HG03139 (cell line): ENCODE results near the gene ORC4.
A peak's percentile ranks its signal among the peaks of the same experiment; 100 is the strongest.
"Not testable (repeated sequence)": the region's sequence is repeated elsewhere in the genome, so short reads cannot be mapped to it uniquely, and the experiment has no call there.

Source experiments
- ATAC-seq: cut with Tn5 transposase; IDR thresholded peaks from one replicate; pipeline ENCODE4 v1.9.1; 2021; ENCODE audit not compliant: unreplicated experiment

The ORC4 gene

DNA sequence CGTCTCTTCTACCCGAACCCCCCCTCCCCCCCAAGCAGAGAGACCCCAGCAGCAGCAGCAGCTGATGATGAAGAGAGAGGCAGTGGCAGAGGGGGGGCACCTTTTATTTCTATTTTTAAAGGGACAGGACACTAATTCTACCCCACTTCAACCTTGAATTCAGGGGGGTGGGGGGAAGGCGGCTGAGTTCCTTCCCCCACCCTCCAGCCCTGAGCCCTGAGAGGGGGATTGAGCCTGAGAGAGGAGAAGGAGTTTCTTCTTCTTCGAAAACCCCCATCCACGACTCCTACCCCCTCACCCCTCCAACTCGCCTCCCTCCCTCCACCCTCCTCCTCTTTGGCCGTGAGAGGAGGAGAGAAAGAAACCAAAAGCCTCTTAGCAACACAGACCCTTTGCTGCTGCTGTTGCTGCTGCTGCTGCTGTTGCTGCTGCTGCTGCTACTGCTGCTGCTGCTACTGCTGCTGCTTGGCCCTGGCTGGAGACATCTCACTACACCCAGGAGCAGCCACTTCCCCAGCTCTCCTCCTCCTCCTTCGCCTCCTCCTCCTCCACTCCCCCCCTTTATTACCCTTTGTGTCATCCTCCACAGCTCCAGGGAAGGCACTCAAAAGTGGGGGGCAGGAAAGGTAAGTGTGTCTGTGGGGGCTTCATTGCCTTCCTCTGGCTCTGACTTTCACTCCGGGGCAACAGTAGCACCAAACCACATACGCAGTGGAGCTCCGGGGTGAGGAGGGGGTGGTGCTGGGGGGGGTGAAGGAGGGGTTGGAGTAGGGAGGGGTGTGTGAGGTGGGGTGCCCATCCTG is 723 bp upstream of the ORC4 start, which contains the start of gene MBD5:
MBD5 (plus strand) TSS at position 33 of the 803 bp plus-strand sequence.
- ATAC-seq = peak; percentile 33

DNA sequence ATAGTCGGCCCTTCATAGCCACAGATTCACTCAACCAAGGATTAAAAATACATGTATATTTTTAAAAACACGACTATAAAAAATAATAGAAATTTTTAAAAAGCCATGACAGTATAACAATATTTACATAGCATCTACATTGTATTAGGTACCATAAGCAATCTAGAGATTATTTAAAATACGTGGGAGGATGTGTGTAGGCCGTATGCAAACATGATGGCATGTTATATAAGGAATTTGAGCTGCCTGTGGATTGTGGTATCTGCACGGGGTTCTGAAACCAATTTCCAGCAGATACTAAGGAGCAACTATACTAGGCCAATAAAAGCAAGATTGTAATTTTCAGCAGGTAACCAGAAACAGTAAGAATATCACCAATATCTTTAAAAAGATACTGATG is 5.9 kb downstream of the ORC4 start:
- ATAC-seq = no peak

- ATAC-seq = no peak
These were observed 6.7 kb downstream of the ORC4 start for GRCh38 chr2:148013876-148014275.

GRCh38 chr2:148008411-148008810 is 12.1 kb downstream of the ORC4 start:
- ATAC-seq = not testable (repeated sequence)

DNA sequence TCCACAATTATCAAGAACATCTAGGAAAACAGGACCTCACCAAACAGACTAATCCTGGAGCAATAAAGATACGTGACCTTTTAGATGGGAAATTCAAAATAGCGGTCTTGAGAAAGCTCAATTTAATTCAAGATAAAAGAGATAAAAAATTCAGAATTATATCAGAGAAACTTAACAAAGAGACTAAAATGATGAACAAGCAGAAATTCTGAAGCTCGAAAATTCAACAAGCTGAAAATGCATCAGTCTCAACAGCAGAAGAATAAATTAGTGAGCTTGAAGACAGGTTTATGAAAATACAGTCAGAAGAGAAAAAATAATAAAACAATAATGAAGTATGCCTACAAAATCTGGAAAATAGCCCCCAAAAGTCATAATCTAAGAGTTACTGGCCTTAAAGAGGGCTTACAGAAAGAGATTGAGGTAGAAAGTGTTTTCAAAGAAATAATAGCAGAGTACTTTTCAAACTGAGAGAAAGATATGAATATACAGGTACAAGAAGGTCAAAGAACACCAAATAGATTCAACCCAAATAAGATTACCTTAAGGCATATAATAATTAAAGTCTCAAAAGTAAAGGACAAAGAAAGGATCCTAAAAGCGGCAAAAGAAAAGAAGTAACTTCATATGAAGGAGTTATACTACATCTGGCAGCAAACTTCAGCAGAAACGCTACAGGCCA is 13.2 kb downstream of the ORC4 start:
- ATAC-seq = no peak

GRCh38 chr2:148006249-148007007 is 14.1 kb downstream of the ORC4 start:
- no peak for ATAC-seq

GRCh38 chr2:148002420-148002819 is 18.1 kb downstream of the ORC4 start:
- ATAC-seq = not testable (repeated sequence)

DNA sequence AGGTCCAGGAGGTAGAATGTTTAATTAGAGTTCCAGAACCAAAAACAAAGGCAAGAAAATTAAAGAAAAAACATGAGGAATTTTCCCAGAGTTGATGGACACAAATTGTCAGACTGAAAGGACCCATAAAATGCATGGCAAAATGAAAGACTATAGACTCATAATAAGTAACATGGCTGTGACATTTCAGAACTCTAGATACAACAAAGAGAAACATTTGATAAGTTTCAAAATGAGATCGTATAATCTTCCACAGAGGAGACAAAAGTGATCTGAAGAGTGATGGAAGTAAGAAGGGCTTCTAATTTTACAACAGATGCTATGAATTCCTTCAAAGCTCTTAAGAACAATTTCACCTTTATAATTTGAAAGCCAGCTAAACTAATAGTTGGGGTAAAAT is 20.4 kb downstream of the ORC4 start:
- no peak for ATAC-seq

DNA sequence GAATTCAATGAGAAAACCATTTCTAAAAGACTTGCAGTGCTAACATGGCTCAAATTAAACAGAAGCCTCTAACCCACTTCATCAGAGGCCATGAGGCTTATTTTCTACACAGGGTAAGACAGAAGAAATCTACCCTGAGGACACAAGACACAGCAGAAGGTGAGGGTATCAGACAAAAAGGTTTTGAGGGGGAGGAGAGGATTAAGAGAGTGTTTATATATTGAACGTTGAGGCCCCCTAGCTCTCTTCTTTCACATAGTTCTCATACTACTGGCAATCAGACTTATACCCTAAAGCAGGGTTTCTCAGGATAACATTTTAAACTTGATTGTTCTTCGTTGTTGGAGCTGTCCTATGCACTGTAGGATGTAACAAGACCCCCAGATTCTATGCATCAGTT is 21.4 kb downstream of the ORC4 start:
- no peak for ATAC-seq

GRCh38 chr2:147998203-147998602 is 22.3 kb downstream of the ORC4 start:
- no peak for ATAC-seq

GRCh38 chr2:147996828-147997227 is 23.7 kb downstream of the ORC4 start:
- no peak for ATAC-seq

DNA sequence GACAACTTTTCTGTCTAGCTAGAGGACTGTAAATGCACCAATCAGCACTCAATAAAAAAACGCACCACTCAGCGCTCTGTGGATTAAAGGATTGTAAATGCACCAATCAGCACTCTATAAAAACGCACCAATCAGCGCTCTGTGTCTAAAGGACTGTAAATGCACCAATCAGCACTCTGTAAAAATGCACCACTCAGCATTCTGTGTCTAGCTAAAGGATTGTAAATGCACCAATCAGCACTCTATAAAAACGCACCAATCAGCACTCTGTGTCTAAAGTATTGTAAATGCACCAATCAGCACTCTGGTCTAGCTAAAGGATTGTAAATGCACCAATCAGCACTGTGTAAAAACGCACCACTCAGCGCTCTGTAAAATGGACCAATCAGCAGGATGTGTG is 25.6 kb downstream of the ORC4 start:
- ATAC-seq = not testable (repeated sequence)

- no peak for ATAC-seq
These were observed 30.6 kb downstream of the ORC4 start for GRCh38 chr2:147989809-147990403.

DNA sequence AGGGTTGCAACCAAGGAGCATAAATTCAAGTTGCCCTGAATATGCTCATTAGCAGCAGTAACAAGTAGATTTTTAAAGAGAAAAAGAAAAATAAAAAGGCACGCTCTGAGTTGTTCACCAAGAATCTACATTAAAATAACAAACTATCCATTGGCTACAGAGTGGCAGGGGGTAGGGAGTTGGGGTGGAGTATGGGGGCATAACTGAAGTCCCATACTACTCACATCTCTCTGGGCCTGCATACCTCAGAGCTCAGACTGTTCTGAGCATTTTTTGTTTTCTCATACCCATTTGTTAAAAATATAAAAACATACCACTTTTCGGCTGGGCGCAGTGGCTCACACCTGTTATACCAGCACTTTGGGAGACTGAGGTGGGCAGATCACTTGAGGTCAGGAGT is 31.4 kb downstream of the ORC4 start:
- ATAC-seq = no peak

GRCh38 chr2:147980940-147981528 is 39.5 kb downstream of the ORC4 start:
- ATAC-seq = no peak

GRCh38 chr2:147977679-147978078 is 42.9 kb downstream of the ORC4 start:
- ATAC-seq = no peak

- ATAC-seq = no peak
These were observed 44.4 kb downstream of the ORC4 start for GRCh38 chr2:147976102-147976501.

GRCh38 chr2:147968571-147968970 is 52.0 kb downstream of the ORC4 start:
- ATAC-seq = no peak

DNA sequence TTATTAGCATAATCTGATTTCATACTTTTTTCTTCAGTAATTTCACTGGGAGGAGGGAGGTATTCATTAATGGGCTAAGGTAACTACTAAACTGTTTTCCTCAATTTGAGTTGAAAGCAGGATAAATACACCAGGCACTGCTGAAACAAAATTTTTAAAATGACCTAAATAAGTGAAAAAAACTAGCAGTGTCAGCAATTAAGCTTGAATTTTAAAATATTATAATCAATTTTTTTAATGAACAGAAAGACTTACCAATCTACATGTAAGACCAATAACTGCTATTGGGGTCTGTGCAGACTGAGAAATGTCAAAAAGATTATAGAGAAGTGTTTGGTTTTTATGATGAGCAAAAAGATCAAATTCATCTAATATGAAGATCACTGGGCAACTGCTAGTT is 68.4 kb downstream of the ORC4 start:
- no peak for ATAC-seq

GRCh38 chr2:147945660-147946059 is 74.9 kb downstream of the ORC4 start:
- ATAC-seq = no peak

DNA sequence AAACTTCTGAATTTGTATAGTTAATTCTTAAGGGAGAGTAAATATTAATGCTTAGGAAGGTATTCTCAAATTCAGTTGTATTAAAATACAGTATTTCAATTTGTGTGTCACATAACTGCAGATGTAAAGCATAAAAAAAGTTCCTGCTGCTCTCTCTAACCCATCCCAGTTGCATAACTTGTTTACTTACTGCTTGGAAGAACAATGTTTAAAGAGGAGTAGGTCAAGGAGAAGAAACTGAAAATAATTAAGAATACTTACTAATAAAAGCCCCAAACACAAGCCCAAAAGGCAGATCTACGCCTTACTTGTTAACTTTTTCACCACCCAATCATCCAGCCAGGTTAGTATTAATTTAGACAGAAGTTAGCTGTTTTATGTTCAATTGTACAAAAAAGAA is 81.2 kb downstream of the ORC4 start:
- ATAC-seq = no peak
